A673 (cell line): Measurements from ENCODE around the gene CAP2. TPM values are rescaled to one million over a fixed set of nuclear protein-coding genes. Genes with fewer than 3 reads are reported as not detected.

ENCODE experiments used
- BruUV-seq: library from RNA; stranded (reverse); fragments of 400-500 nt; replicated peaks from 2 replicates; lab custom pipeline; 2021; lab: Mats Ljungman, UMichigan
- CTCF ChIA-PET: fragments of 300-600 bp; sonication (Branson Sonifier 250); formaldehyde crosslinking; loops from one replicate; lab custom pipeline; 2022; ENCODE audit warnings: antibody characterized with exemption; lab: Charles Lee
- POLR2A ChIA-PET: fragments of 300-600 bp; sonication (Branson Sonifier 250); formaldehyde crosslinking; loops from one replicate; lab custom pipeline; 2022; ENCODE audit warnings: antibody characterized with exemption; ENCODE audit not compliant: low non-redundant PET; lab: Charles Lee
- DNase-seq: peaks from one replicate; pipeline ENCODE4 v3.0.0-alpha.2; 2015; ENCODE audit warnings: low spot score
- H3K27ac ChIP-seq: fragments of 200-600 bp; sonication (generic); 2 replicates; pipeline ENCODE4 v1.5.1; 2016; ENCODE audit warnings: mixed run types, low read depth, mild to moderate bottlenecking, mixed read lengths, antibody characterized with exemption, low read length; ENCODE audit not compliant: poor library complexity, severe bottlenecking
- H3K27me3 ChIP-seq: fragments of 200-600 bp; sonication (generic); replicated peaks from 2 replicates; pipeline ENCODE4 v1.6.1; 2017; ENCODE audit warnings: mixed run types, low read depth, mild to moderate bottlenecking, mixed read lengths, antibody characterized with exemption, low read length; ENCODE audit not compliant: insufficient read depth, poor library complexity
- H3K36me3 ChIP-seq: fragments of 200-600 bp; sonication (generic); 2 replicates; pipeline ENCODE4 v1.6.1; 2016; ENCODE audit warnings: mixed run types, mild to moderate bottlenecking, mixed read lengths, antibody characterized with exemption, low read length; ENCODE audit not compliant: insufficient read depth, poor library complexity, severe bottlenecking
- H3K4me1 ChIP-seq: fragments of 200-600 bp; sonication (generic); 2 replicates; pipeline ENCODE4 v1.6.1; 2017; ENCODE audit warnings: mixed run types, mild to moderate bottlenecking, mixed read lengths, antibody characterized with exemption, low read length; ENCODE audit not compliant: insufficient read depth, poor library complexity, severe bottlenecking
- H3K4me3 ChIP-seq: fragments of 200-600 bp; sonication (generic); 2 replicates; pipeline ENCODE4 v1.5.1; 2016; ENCODE audit warnings: low read depth, mixed run types, mild to moderate bottlenecking, mixed read lengths, low read length; ENCODE audit not compliant: poor library complexity, severe bottlenecking
- H3K9me3 ChIP-seq: fragments of 200-600 bp; sonication (generic); 2 replicates; pipeline ENCODE4 v1.6.1; 2016; ENCODE audit warnings: mixed run types, low read depth, mild to moderate bottlenecking, mixed read lengths, antibody characterized with exemption, low read length; ENCODE audit not compliant: poor library complexity, severe bottlenecking
- EZH2 ChIP-seq: fragments of 200-600 bp; sonication (generic); IDR thresholded peaks from 2 replicates; pipeline ENCODE4 v1.6.1; 2017; ENCODE audit warnings: borderline replicate concordance, low read depth, mild to moderate bottlenecking, mixed read lengths, antibody characterized with exemption, low read length; ENCODE audit not compliant: poor library complexity, severe bottlenecking
- intact Hi-C: fragments of 100-400 bp; cut with micrococcal nuclease; formaldehyde crosslinking; loops from one replicate; pipeline ENCODE4 v1.10.0; 2022; ENCODE audit not compliant: unreplicated experiment
- total RNA-seq: library from RNA; stranded (reverse); gene quantifications from 2 replicates; pipeline ENCODE4 v1.2.3, GENCODE V29; 2021
- TF ChIP-seq, protein P1 (sequence below): fragments of 300-800, 200-600 bp; sonication (generic); conservative IDR thresholded peaks from 2 replicates; pipeline ENCODE4 v1.5.1; 2017; ENCODE audit warnings: low read depth, mild to moderate bottlenecking, antibody characterized with exemption, low read length, moderate library complexity, mixed read lengths

Gene CAP2
- total RNA-seq, 1 experiment from 2014 or later, result 20.8 TPM

DNA sequence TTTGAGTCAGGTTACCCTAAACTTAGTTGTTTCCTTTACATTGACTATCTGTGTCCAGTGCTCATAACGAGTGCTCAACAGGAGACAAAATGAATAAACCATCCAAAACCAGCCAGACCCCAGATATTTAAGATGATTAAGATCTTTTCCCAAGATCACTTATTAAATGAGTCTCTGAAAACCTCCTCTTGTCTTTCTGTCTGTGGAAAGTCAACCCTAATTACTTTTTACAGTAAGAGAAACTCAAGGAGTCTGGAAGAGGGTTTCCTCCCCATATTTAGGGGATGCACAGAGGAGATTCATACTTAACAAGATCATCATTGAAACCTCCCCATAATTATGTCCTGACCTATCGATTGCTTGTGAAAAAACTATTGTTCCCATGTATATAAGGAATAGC is 84.0 kb downstream of the CAP2 start:
- no TSS peak for BruUV-seq
- Histone ChIP-seq H3K36me3 (no peaks in the 10 kb centered on the region), H3K4me1 (peaks cover 33% of the 10 kb centered on the region), H3K4me3 (no peak overlapping the region), H3K9me3 (no peaks in the 10 kb centered on the region), H3K27me3 (no peaks in the 10 kb centered on the region), H3K27ac (no peak overlapping the region)
- CTCF ChIA-PET, result no interaction called here
- intact Hi-C loops, result no loop called here
- DNase-seq, result no peak
- POLR2A ChIA-PET, result no interaction called here
- TF ChIP-seq, protein P1, sequence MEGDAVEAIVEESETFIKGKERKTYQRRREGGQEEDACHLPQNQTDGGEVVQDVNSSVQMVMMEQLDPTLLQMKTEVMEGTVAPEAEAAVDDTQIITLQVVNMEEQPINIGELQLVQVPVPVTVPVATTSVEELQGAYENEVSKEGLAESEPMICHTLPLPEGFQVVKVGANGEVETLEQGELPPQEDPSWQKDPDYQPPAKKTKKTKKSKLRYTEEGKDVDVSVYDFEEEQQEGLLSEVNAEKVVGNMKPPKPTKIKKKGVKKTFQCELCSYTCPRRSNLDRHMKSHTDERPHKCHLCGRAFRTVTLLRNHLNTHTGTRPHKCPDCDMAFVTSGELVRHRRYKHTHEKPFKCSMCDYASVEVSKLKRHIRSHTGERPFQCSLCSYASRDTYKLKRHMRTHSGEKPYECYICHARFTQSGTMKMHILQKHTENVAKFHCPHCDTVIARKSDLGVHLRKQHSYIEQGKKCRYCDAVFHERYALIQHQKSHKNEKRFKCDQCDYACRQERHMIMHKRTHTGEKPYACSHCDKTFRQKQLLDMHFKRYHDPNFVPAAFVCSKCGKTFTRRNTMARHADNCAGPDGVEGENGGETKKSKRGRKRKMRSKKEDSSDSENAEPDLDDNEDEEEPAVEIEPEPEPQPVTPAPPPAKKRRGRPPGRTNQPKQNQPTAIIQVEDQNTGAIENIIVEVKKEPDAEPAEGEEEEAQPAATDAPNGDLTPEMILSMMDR, result no peak
- no peak for TF ChIP-seq EZH2

DNA sequence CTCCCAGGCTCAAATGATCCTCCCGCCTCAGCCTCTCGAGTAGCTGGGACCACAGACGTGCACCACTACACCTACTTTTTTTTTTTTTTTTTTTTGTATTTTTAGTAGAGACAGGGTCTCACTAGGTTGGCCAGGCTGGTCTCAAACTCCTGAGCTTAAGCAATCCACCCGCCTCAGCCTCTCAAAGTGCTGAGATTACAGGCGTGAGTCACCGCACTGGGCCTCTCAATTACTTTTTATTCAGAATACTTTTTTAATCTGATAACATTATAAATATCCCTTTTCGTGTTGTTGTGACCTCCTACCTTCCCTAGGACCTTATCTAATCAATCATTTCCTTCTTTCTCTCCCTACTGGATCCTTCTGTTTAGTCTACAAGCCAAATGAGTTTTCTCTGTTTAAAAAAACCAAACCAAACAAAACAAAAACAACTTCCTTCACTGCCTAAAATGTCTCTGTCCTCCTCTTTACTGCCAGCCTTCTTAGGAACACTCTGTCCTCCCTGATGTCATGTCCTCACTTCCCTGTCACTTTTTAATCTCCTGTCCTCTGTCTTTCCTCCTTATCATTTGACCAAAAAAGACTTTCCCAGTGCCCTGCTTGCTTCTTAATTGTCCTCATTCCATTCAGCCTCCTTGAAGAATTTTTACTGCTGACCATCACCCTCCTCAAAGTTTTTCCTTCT is 85.0 kb downstream of the CAP2 start:
- no peak overlapping the region for H3K4me3 ChIP-seq
- no peak for TF ChIP-seq EZH2
- TF ChIP-seq, protein P1, result no peak
- no peaks in the 10 kb centered on the region for H3K27me3 ChIP-seq
- DNase-seq, result no peak
- no TSS peak for BruUV-seq
- peaks cover 23% of the 10 kb centered on the region for H3K4me1 ChIP-seq
- no peaks in the 10 kb centered on the region for H3K9me3 ChIP-seq
- H3K36me3 ChIP-seq, result no peaks in the 10 kb centered on the region
- H3K27ac ChIP-seq, result no peak overlapping the region
- POLR2A ChIA-PET, result no interaction called here
- intact Hi-C loops, result no loop called here
- CTCF ChIA-PET, result no interaction called here

DNA sequence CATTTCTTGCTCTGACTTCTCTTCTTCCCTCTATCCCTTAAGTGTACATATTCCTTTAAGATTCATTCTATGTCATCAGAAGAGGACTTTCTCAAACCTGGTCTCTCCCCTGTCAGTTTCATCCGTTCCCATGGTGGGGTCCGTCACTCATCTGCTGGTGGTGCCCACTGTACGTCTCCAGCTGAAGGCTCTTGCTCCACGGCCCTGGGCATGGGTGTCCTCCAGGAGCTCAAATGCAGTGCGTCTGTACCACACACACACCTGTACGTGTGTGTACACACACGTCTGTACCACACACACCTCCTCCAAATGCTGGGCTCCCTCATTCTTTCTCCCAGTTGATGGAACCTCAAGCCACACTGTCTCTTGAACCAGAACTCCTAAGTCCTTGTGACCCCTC is 85.6 kb downstream of the CAP2 start:
- Histone ChIP-seq H3K36me3 (no peaks in the 10 kb centered on the region), H3K4me1 (peaks cover 19% of the 10 kb centered on the region), H3K4me3 (no peak overlapping the region), H3K9me3 (no peaks in the 10 kb centered on the region), H3K27ac (no peak overlapping the region), H3K27me3 (no peaks in the 10 kb centered on the region)
- no TSS peak for BruUV-seq
- ChIA-PET CTCF (no interaction called here), POLR2A (no interaction called here)
- TF ChIP-seq EZH2, result no peak
- TF ChIP-seq, protein P1, result no peak
- no peak for DNase-seq
- intact Hi-C loops, result no loop called here
